K562 (cell line): ENCODE measurements around the gene SLC3A2. TPM values are rescaled to one million over a fixed set of nuclear protein-coding genes. Genes with fewer than 3 reads are reported as not detected.

Experiments used
- ATF7 ChIP-seq: fragments of 450-650 bp; IDR thresholded peaks from 2 replicates; pipeline ENCODE4 v1.7.1; 2014; ENCODE audit warnings: mild to moderate bottlenecking, moderate library complexity
- CAMTA2 ChIP-seq: fragments of 250-450 bp; sonication (Bioruptor Pico); conservative IDR thresholded peaks from 2 replicates; pipeline ENCODE4 v1.5.1; 2022
- CBX2 ChIP-seq: fragments of 200-600 bp; sonication (generic); IDR thresholded peaks from one replicate; pipeline ENCODE4 v1.6.1; 2012; ENCODE audit warnings: mild to moderate bottlenecking, low read length, inconsistent platforms; ENCODE audit not compliant: insufficient read depth, poor library complexity, severe bottlenecking
- CREB1 ChIP-seq, 2 experiments: sonication (generic) in 1 of 2; formaldehyde crosslinking in 1 of 2; IDR thresholded peaks; 2 replicates each; pipeline versions ENCODE4 v1.6.1 to v1.8.0; 2012 to 2022; ENCODE audit warnings: inconsistent platforms in 1 of 2, mild to moderate bottlenecking in 1 of 2, missing genetic modification reagents in 1 of 2, moderate library complexity in 1 of 2
- CTBP1 ChIP-seq: fragments of 450-650 bp; IDR thresholded peaks from 2 replicates; pipeline ENCODE4 v1.6.1; 2016; ENCODE audit warnings: borderline replicate concordance
- FUS ChIP-seq: fragments of 200-400 bp; formaldehyde crosslinking; optimal IDR thresholded peaks from 2 replicates; pipeline ENCODE3; 2017; ENCODE audit warnings: low read depth, low read length
- KAT7 ChIP-seq: sonication (generic); formaldehyde crosslinking; IDR thresholded peaks from 2 replicates; pipeline ENCODE4 v1.8.0; 2022; ENCODE audit warnings: missing genetic modification reagents, mild to moderate bottlenecking, borderline replicate concordance
- MTA2 ChIP-seq: fragments of 450-650 bp; IDR thresholded peaks from 2 replicates; pipeline ENCODE4 v1.6.1; 2016; ENCODE audit warnings: low read depth
- POLR2G ChIP-seq: fragments of 200-400 bp; formaldehyde crosslinking; IDR thresholded peaks from 2 replicates; pipeline ENCODE4 v1.6.1; 2017; ENCODE audit warnings: low read depth, mild to moderate bottlenecking, antibody characterized with exemption, low read length, moderate library complexity
- RBFOX2 ChIP-seq: fragments of 200-400 bp; formaldehyde crosslinking; IDR thresholded peaks from 2 replicates; pipeline ENCODE4 v1.6.1; 2017; ENCODE audit warnings: low read depth, mild to moderate bottlenecking, low read length, moderate library complexity
- SRSF7 ChIP-seq: fragments of 200-400 bp; formaldehyde crosslinking; optimal IDR thresholded peaks from 2 replicates; pipeline ENCODE3; 2017; ENCODE audit warnings: mild to moderate bottlenecking, low read depth, low read length
- TRIM28 ChIP-seq: fragments of 450-650 bp; IDR thresholded peaks from 2 replicates; pipeline ENCODE4 v1.6.1; 2017
- ZNF274 ChIP-seq: IDR thresholded peaks from 2 replicates; pipeline ENCODE4 v1.6.1; 2011; ENCODE audit warnings: low read depth, mild to moderate bottlenecking, low read length, moderate library complexity, borderline replicate concordance
- ZNF561 ChIP-seq: fragments of 450-650 bp; formaldehyde crosslinking; conservative IDR thresholded peaks from 2 replicates; pipeline ENCODE4 v1.4.0; 2020; ENCODE audit warnings: mild to moderate bottlenecking, moderate library complexity
- polyA plus RNA-seq, 8 experiments: library from polyadenylated mRNA; depleted of rRNA in 4 of 8; stranded (reverse) in 5 of 8; unstranded in 3 of 8; fragments of >200 nt; fragmentation: Nextera tagmentation in 2 of 8; fragmentation: Illumina TruSeq in 1 of 8; extraction: Ambion mirVana in 2 of 8; extraction: Trizol in 1 of 8; gene quantifications; 2 replicates each; pipeline versions ENCODE4 v1.2.1 to v1.2.3, GENCODE V29; 2011 to 2014; ENCODE audit warnings: inconsistent platforms in 1 of 8, missing spikeins in 1 of 8
- total RNA-seq, 7 experiments: library from RNA; depleted of rRNA in 6 of 7; stranded (reverse); fragments of >200 nt in 6 of 7; fragmentation: Illumina TruSeq in 2 of 7; extraction: Trizol in 2 of 7; gene quantifications; 2 replicates each; pipeline versions ENCODE4 v1.2.1 to v1.2.3, GENCODE V29; 2011 to 2021; ENCODE audit warnings: low replicate concordance in 1 of 7
- TF ChIP-seq, protein P1 (sequence below), 2 experiments: fragments of 450-650 bp; conservative IDR thresholded peaks; 2 replicates each; pipeline ENCODE4 v1.6.1; 2017; ENCODE audit warnings: mild to moderate bottlenecking in 2 of 2, moderate library complexity in 2 of 2
- TF ChIP-seq, protein P2 (sequence below): fragments of 450-650 bp; IDR thresholded peaks from 2 replicates; pipeline ENCODE4 v1.6.1; 2016
- TF ChIP-seq, protein P3 (sequence below): fragments of 450-650 bp; formaldehyde crosslinking; IDR thresholded peaks from 2 replicates; pipeline ENCODE4 v1.4.0; 2020; ENCODE audit warnings: mild to moderate bottlenecking, mixed read lengths
- TF ChIP-seq, protein P4 (sequence below): fragments of 250-450 bp; sonication (Bioruptor Pico); IDR thresholded peaks from 2 replicates; pipeline ENCODE4 v1.9.0; 2021; ENCODE audit warnings: mild to moderate bottlenecking, inconsistent platforms
- TF ChIP-seq, protein P5 (sequence below): IDR thresholded peaks from 2 replicates; pipeline ENCODE4 v1.6.1; 2014; ENCODE audit warnings: antibody characterized with exemption

The SLC3A2 gene
- total and polyA plus RNA-seq, 9 of the 15 experiments (the other 6 are each of a cell fraction or from before 2014, with no cell fraction given), result 20.0 to 296 (median 214) TPM

DNA sequence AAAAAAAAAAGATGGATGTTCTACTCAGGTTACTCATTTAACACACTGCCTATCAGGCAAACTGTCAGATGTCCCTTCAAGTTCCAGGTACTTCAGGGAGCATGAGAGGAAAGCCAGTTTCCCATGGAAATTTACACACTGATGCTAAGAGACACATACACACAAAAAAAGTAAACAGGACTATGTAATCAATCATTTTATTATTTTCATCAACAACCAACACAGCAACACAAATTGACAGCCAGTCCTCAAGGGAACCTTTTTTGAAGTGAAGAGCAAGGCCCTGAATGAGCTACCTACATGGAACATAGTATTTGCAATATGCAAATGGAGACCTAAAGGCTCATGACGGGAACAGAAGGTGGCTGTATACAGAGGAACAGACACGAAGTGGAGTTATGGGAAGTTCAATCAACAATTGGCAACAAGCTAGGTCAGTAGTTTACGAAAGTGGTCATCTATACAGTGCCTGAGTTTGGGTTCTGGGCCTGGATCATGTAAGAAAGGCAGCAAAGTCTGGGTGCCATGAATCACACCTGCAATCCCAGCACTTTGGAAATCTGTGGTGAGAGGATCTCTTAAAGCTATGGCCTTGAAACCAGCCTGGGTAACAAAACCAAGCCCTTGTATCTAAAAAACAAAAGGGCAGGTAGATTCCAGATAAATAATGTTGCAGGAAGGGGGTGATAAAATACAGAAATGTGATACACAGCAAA is 28.7 kb upstream of the SLC3A2 start (continued):
- TF ChIP-seq RBFOX2 (peak; percentile 78; the same call in 1 of the 2 replicates), KAT7 (peak; percentile 92; the same call in 1 of the 2 replicates), SRSF7 (no peak), ZNF561 (CRISPR knock-in tag) (no peak), FUS (peak; percentile 18), CAMTA2 (no peak), CREB1 (IDR thresholded peaks at IDR 0.05) (no peak), CREB1 (CRISPR knock-in tag; IDR thresholded peaks at IDR 0.05) (peak; percentile 37; the same call in 1 of the 2 replicates), MTA2 (no peak), TRIM28 (no peak), CBX2 (no peak), ATF7 (no peak), CTBP1 (0 out of 2 replicates have a peak, but pooled peaks have one; percentile 4), ZNF274 (0 out of 2 replicates have a peak, but pooled peaks have one; percentile 22), POLR2G (0 out of 2 replicates have a peak, but pooled peaks have one; percentile 13)
- TF ChIP-seq, protein P1, sequence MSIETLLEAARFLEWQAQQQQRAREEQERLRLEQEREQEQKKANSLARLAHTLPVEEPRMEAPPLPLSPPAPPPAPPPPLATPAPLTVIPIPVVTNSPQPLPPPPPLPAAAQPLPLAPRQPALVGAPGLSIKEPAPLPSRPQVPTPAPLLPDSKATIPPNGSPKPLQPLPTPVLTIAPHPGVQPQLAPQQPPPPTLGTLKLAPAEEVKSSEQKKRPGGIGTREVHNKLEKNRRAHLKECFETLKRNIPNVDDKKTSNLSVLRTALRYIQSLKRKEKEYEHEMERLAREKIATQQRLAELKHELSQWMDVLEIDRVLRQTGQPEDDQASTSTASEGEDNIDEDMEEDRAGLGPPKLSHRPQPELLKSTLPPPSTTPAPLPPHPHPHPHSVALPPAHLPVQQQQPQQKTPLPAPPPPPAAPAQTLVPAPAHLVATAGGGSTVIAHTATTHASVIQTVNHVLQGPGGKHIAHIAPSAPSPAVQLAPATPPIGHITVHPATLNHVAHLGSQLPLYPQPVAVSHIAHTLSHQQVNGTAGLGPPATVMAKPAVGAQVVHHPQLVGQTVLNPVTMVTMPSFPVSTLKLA (conservative IDR thresholded peaks at IDR 0.05), result 0 out of 4 replicates have a peak, but pooled peaks of 1 of the 2 experiments have one; percentile 12
- TF ChIP-seq, protein P2, sequence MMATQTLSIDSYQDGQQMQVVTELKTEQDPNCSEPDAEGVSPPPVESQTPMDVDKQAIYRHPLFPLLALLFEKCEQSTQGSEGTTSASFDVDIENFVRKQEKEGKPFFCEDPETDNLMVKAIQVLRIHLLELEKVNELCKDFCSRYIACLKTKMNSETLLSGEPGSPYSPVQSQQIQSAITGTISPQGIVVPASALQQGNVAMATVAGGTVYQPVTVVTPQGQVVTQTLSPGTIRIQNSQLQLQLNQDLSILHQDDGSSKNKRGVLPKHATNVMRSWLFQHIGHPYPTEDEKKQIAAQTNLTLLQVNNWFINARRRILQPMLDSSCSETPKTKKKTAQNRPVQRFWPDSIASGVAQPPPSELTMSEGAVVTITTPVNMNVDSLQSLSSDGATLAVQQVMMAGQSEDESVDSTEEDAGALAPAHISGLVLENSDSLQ, result peak; percentile 67
- TF ChIP-seq, protein P3, sequence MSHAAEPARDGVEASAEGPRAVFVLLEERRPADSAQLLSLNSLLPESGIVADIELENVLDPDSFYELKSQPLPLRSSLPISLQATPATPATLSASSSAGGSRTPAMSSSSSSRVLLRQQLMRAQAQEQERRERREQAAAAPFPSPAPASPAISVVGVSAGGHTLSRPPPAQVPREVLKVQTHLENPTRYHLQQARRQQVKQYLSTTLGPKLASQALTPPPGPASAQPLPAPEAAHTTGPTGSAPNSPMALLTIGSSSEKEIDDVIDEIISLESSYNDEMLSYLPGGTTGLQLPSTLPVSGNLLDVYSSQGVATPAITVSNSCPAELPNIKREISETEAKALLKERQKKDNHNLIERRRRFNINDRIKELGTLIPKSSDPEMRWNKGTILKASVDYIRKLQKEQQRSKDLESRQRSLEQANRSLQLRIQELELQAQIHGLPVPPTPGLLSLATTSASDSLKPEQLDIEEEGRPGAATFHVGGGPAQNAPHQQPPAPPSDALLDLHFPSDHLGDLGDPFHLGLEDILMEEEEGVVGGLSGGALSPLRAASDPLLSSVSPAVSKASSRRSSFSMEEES (CRISPR knock-in tag), result no peak
- TF ChIP-seq, protein P4, sequence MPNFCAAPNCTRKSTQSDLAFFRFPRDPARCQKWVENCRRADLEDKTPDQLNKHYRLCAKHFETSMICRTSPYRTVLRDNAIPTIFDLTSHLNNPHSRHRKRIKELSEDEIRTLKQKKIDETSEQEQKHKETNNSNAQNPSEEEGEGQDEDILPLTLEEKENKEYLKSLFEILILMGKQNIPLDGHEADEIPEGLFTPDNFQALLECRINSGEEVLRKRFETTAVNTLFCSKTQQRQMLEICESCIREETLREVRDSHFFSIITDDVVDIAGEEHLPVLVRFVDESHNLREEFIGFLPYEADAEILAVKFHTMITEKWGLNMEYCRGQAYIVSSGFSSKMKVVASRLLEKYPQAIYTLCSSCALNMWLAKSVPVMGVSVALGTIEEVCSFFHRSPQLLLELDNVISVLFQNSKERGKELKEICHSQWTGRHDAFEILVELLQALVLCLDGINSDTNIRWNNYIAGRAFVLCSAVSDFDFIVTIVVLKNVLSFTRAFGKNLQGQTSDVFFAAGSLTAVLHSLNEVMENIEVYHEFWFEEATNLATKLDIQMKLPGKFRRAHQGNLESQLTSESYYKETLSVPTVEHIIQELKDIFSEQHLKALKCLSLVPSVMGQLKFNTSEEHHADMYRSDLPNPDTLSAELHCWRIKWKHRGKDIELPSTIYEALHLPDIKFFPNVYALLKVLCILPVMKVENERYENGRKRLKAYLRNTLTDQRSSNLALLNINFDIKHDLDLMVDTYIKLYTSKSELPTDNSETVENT, result no peak
- TF ChIP-seq, protein P5, sequence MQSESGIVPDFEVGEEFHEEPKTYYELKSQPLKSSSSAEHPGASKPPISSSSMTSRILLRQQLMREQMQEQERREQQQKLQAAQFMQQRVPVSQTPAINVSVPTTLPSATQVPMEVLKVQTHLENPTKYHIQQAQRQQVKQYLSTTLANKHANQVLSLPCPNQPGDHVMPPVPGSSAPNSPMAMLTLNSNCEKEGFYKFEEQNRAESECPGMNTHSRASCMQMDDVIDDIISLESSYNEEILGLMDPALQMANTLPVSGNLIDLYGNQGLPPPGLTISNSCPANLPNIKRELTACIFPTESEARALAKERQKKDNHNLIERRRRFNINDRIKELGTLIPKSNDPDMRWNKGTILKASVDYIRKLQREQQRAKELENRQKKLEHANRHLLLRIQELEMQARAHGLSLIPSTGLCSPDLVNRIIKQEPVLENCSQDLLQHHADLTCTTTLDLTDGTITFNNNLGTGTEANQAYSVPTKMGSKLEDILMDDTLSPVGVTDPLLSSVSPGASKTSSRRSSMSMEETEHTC, result no peak
